ENCODE results near the gene DUSP8.

GRCh38 chr11:1513326-1514296, 58.5 kb downstream of the DUSP8 start:
- TF ChIP-seq, protein P1, sequence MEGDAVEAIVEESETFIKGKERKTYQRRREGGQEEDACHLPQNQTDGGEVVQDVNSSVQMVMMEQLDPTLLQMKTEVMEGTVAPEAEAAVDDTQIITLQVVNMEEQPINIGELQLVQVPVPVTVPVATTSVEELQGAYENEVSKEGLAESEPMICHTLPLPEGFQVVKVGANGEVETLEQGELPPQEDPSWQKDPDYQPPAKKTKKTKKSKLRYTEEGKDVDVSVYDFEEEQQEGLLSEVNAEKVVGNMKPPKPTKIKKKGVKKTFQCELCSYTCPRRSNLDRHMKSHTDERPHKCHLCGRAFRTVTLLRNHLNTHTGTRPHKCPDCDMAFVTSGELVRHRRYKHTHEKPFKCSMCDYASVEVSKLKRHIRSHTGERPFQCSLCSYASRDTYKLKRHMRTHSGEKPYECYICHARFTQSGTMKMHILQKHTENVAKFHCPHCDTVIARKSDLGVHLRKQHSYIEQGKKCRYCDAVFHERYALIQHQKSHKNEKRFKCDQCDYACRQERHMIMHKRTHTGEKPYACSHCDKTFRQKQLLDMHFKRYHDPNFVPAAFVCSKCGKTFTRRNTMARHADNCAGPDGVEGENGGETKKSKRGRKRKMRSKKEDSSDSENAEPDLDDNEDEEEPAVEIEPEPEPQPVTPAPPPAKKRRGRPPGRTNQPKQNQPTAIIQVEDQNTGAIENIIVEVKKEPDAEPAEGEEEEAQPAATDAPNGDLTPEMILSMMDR (IDR thresholded peaks at IDR 0.05): no peak
- TF ChIP-seq POLR2AphosphoS5 (IDR thresholded peaks at IDR 0.05) (no peak), EP300 (IDR thresholded peaks at IDR 0.05) (no peak), POLR2A (IDR thresholded peaks at IDR 0.05) (no peak)

Data from sigmoid colon (tissue), 4 donors.